ENCODE data around the gene EIF4G3.

DNA sequence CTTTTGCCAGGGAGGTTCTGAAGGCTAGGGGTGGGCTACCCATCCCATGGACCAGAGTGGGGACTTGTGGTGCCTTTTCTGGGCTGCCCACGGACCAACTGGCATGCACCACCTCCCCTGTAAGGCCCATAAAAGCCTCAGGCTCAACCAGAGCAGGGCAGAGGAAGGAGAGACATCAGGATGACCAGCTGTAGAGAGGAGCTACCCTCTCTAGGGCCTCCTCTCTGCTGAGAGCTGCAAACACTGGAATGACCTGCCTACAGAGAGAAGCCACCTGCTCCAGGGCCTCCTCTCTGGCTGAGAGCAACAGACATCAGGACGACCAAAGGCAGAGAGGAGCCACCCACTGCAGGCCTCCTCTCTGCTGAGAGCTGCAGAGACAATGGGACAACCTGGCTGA is 140.9 kb downstream of the EIF4G3 start:
- TF ChIP-seq, protein P1, sequence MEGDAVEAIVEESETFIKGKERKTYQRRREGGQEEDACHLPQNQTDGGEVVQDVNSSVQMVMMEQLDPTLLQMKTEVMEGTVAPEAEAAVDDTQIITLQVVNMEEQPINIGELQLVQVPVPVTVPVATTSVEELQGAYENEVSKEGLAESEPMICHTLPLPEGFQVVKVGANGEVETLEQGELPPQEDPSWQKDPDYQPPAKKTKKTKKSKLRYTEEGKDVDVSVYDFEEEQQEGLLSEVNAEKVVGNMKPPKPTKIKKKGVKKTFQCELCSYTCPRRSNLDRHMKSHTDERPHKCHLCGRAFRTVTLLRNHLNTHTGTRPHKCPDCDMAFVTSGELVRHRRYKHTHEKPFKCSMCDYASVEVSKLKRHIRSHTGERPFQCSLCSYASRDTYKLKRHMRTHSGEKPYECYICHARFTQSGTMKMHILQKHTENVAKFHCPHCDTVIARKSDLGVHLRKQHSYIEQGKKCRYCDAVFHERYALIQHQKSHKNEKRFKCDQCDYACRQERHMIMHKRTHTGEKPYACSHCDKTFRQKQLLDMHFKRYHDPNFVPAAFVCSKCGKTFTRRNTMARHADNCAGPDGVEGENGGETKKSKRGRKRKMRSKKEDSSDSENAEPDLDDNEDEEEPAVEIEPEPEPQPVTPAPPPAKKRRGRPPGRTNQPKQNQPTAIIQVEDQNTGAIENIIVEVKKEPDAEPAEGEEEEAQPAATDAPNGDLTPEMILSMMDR (conservative IDR thresholded peaks at IDR 0.05): no peak
- TF ChIP-seq ZFX (IDR thresholded peaks at IDR 0.05): no peak

Measured in C4-2B (cell line).